T-cell (primary cell): Measurements from ENCODE around the gene RUNX2. TPM values are rescaled to one million over a fixed set of nuclear protein-coding genes. Genes with fewer than 3 reads are reported as not detected.
"Not testable (repeated sequence)": the region's sequence is repeated elsewhere in the genome, so short reads cannot be mapped to it uniquely, and the experiment has no call there.

Experiments
- ATAC-seq, 4 experiments: fragments of 200-7000 bp in 3 of 4; fragments of 150-1000 bp in 1 of 4; cut with Tn5 transposase; replicated peaks in 1 of 4; 1 replicate in 3 of 4; 2 replicates in 1 of 4; pipeline ENCODE4 v1.10.0; 2021; ENCODE audit warnings: moderate library complexity in 3 of 4, mild to moderate bottlenecking in 2 of 4, moderate number of reproducible peaks in 1 of 4
- CTCF ChIA-PET, 2 donors: fragments of 300-600 bp; sonication (Branson Sonifier 250); formaldehyde crosslinking; loops; one replicate each; lab custom pipeline; 2022; ENCODE audit warnings: antibody characterized with exemption in 2 of 2; lab: Charles Lee
- POLR2A ChIA-PET, 2 donors: fragments of 300-600 bp; sonication (Branson Sonifier 250); formaldehyde crosslinking; loops; one replicate each; lab custom pipeline; 2022; ENCODE audit warnings: antibody characterized with exemption in 2 of 2; lab: Charles Lee
- DNase-seq, 35 experiments: peaks; one replicate each; pipeline versions ENCODE4 v3.0.0 to v3.0.0-alpha.2; 2013 to 2023
- H3K27ac ChIP-seq: one replicate; pipeline ENCODE4 v1.5.1; 2013; ENCODE audit warnings: low read length
- H3K27me3 ChIP-seq, 2 experiments: replicated peaks in 1 of 2; 1 replicate in 1 of 2; 2 replicates in 1 of 2; pipeline versions ENCODE4 v1.6.1 to v1.7.0; 2013; ENCODE audit warnings: low read length in 1 of 2, mixed read lengths in 1 of 2; ENCODE audit not compliant: control insufficient read depth in 2 of 2, insufficient read depth in 2 of 2; ENCODE audit errors: extremely low read depth in 1 of 2
- H3K36me3 ChIP-seq, 2 donors: 1 replicate in 1 of 2; 2 replicates in 1 of 2; pipeline versions ENCODE4 v1.6.1 to v1.7.0; 2013; ENCODE audit warnings: low read length in 1 of 2; ENCODE audit not compliant: control insufficient read depth in 2 of 2, insufficient read depth in 1 of 2; ENCODE audit errors: extremely low read depth in 1 of 2
- H3K4me1 ChIP-seq, 2 experiments: 1 replicate in 1 of 2; 2 replicates in 1 of 2; pipeline versions ENCODE4 v1.6.1 to v1.7.0; 2013; ENCODE audit warnings: low read length in 2 of 2, mixed read lengths in 1 of 2; ENCODE audit not compliant: insufficient read depth in 2 of 2, control insufficient read depth in 1 of 2; ENCODE audit errors: extremely low read depth in 1 of 2
- H3K4me3 ChIP-seq, 2 donors: 1 replicate in 1 of 2; 2 replicates in 1 of 2; pipeline versions ENCODE4 v1.5.1 to v1.7.0; 2013; ENCODE audit warnings: mild to moderate bottlenecking in 2 of 2, low read length in 1 of 2, moderate library complexity in 1 of 2; ENCODE audit not compliant: control insufficient read depth in 1 of 2; ENCODE audit errors: extremely low read depth in 1 of 2
- H3K9me3 ChIP-seq: 2 replicates; pipeline ENCODE4 v1.7.0; 2013
- H3K27ac Mint-ChIP-seq, 2 donors: one replicate each; pipeline ENCODE4 v1.8.0; 2020 to 2021; ENCODE audit warnings: mild to moderate bottlenecking in 2 of 2, mixed read lengths in 2 of 2
- H3K27me3 Mint-ChIP-seq, 2 donors: one replicate each; pipeline ENCODE4 v1.8.0; 2021 to 2022; ENCODE audit warnings: mixed read lengths in 2 of 2
- H3K36me3 Mint-ChIP-seq: one replicate; pipeline ENCODE4 v1.8.0; 2021; ENCODE audit warnings: mixed read lengths
- H3K4me1 Mint-ChIP-seq, 3 donors: one replicate each; pipeline ENCODE4 v1.8.0; 2020 to 2022; ENCODE audit warnings: mixed read lengths in 3 of 3, mild to moderate bottlenecking in 1 of 3
- H3K4me3 Mint-ChIP-seq, 3 donors: one replicate each; pipeline ENCODE4 v1.8.0; 2020 to 2022; ENCODE audit warnings: mild to moderate bottlenecking in 3 of 3, mixed read lengths in 3 of 3, moderate library complexity in 3 of 3
- H3K9me3 Mint-ChIP-seq, 3 donors: one replicate each; pipeline ENCODE4 v1.8.0; 2020 to 2022; ENCODE audit warnings: mixed read lengths in 3 of 3
- WGBS: methylation state at CpG from one replicate; pipeline ENCODE4 v1.1.5; 2013; ENCODE audit warnings: missing lambda C conversion rate; ENCODE audit not compliant: insufficient coverage; 5-methylcytosine and 5-hydroxymethylcytosine counted together
- total RNA-seq, 35 experiments: library from RNA in 6 of 35; stranded (reverse) in 6 of 35; fragments of 120-200 nt in 1 of 35; gene quantifications; one replicate each; pipeline versions ENCODE4 v1.2.1 to v1.2.4 and lab custom pipeline; 2013 to 2026

RUNX2 gene
- total RNA-seq, 5 donors from 2014 or later (not counting 1 experiment from before 2014, with no cell fraction given), result 14.4 to 31.8 (median 22.4) TPM

DNA sequence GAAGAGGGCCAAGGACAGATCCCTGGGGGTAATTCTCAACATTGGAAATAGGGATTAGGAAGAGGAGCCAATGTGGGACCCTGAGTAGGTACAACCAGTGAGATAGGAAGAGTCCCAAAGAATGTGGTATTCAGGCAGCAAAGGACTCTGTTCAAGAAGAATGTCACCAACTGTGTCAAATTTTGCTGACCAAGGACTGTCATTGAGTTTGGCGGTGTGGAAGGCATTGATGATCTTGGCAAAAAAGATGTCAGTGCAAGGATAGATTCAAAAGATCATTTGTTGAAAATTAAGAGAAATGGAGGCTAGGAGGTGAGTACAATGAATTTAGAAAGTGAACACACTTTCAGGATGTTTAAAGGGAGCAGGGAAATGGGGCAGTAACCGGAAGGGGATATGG, 132.0 kb downstream of the RUNX2 start:
- DNase-seq (no peak), ATAC-seq (no peak)
- no peaks in the 10 kb centered on the region for H3K9me3 ChIP-seq
- H3K36me3 Mint-ChIP-seq, result peaks cover 9% of the 10 kb centered on the region
- H3K27ac Mint-ChIP-seq, result no peak overlapping the region
- H3K4me1 ChIP-seq, result no peaks in the 10 kb centered on the region
- peaks cover 0 to 6% of the 10 kb centered on the region in 2 donors for H3K27me3 Mint-ChIP-seq
- H3K4me3 Mint-ChIP-seq, result no peak overlapping the region
- WGBS, result 96% methylated on average over 2 of the region's 2 CpGs
- no peaks in the 10 kb centered on the region for H3K9me3 Mint-ChIP-seq
- ChIA-PET POLR2A (no interaction called here), CTCF (no interaction called here)
- H3K27ac ChIP-seq, result no peak overlapping the region
- H3K36me3 ChIP-seq, result no peaks in the 10 kb centered on the region
- no peaks in the 10 kb centered on the region for H3K27me3 ChIP-seq
- peaks cover 0 to 21% (median 7%) of the 10 kb centered on the region in 3 donors for H3K4me1 Mint-ChIP-seq
- no peak overlapping the region for H3K4me3 ChIP-seq

DNA sequence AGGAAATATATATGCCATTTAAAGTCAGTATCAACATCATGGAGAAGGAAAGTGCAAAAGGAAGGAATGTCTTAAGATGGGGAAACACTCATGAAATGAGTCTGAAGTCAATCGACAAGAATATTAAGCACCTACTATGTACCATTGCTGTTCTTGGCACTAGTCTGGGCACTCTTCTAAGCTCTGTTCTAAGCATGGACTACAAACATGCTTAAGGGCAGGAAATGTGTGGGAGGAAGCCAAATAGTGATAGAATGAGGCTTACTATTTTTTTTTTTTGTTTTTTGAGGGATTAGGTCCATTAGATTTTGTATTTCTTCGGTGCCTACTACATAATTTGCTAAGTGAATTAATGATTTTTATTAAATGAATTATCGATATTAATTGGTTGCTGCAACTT, 133.4 kb downstream of the RUNX2 start:
- no peaks in the 10 kb centered on the region for H3K27me3 ChIP-seq
- H3K27ac Mint-ChIP-seq, result no peak overlapping the region
- no peak overlapping the region for H3K27ac ChIP-seq
- H3K9me3 Mint-ChIP-seq, result no peaks in the 10 kb centered on the region
- no peak overlapping the region for H3K4me3 ChIP-seq
- DNase-seq (no peak), ATAC-seq (no peak)
- H3K4me3 Mint-ChIP-seq, result no peak overlapping the region
- no peaks in the 10 kb centered on the region for H3K36me3 ChIP-seq
- CTCF ChIA-PET, result interaction anchor here in 1 of 2 donors (0.7 kb wide), 2 partner anchors 254 to 330 kb away, joined by 3 read pairs; no protein-coding TSS in a partner anchor
- WGBS, result no CpG with 5 or more reads among the region's 3 CpGs
- peaks cover 0 to 6% of the 10 kb centered on the region in 2 donors for H3K27me3 Mint-ChIP-seq
- POLR2A ChIA-PET, result interaction anchor here in 1 of 2 donors (0.7 kb wide), 1 partner anchor 335 kb away, joined by 4 read pairs; no protein-coding TSS in a partner anchor
- no peaks in the 10 kb centered on the region for H3K4me1 ChIP-seq
- no peaks in the 10 kb centered on the region for H3K9me3 ChIP-seq
- H3K4me1 Mint-ChIP-seq, result peaks cover 0 to 22% (median 6%) of the 10 kb centered on the region in 3 donors
- H3K36me3 Mint-ChIP-seq, result peaks cover 7% of the 10 kb centered on the region

DNA sequence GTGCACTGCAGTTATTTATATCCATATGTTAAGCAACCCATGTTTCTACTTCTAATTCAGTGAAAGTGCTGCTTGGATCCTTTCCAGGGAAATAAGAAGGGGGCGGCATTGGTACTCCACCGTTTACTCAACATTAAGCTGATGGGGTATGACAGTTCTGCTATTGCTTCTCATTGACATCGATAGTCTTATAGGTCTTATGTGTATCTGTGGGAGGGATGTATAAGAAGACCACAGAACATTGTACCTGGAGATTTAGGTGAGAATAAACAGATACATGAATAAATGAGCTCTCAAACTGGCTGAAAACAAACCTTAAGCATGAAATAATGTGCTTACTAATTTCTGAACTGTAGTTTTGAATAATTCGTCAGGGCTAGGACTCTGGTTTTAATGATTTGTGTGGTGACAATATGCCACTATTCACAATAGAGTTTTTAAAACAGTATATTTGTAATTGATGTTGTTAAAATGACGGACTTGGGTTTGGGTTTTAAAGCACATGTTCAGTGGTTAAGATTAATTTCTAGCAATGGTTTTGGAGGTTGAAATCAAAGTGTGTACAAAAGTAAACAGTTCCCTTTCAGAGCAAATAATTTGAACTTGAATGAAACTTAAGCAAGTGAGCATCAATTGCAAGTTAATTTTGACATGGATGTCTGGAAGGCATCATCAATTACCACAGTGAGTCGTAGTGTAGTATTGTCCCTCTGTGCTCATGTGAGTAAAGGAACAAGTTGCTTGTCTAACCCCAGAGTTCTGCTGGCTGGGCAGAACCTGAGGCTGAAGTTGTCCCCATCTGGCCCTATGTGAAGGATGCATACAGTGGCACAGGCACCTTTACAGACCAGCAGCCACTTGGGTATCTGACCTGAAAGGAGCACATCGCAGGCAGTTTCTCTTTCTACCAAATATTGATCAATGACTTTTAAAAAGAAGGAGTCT, 134.3 kb downstream of the RUNX2 start:
- CTCF ChIA-PET, result interaction anchor here in 1 of 2 donors (0.5 to 0.7 kb wide), 3 partner anchors 48 to 331 kb away, joined by 3 to 4 read pairs (median 3); no protein-coding TSS in a partner anchor
- Histone ChIP-seq H3K9me3 (no peaks in the 10 kb centered on the region), H3K27me3 (no peaks in the 10 kb centered on the region), H3K4me1 (no peaks in the 10 kb centered on the region), H3K36me3 (no peaks in the 10 kb centered on the region), H3K4me3 (no peak overlapping the region), H3K27ac (no peak overlapping the region)
- WGBS, result 57% methylated on average over 1 of the region's 7 CpGs
- DNase-seq (no peak), ATAC-seq (no peak)
- H3K36me3 Mint-ChIP-seq, result peaks cover under 1% of the 10 kb centered on the region
- no peaks in the 10 kb centered on the region for H3K27me3 Mint-ChIP-seq
- POLR2A ChIA-PET, result no interaction called here
- H3K9me3 Mint-ChIP-seq, result no peaks in the 10 kb centered on the region
- no peak overlapping the region for H3K4me3 Mint-ChIP-seq
- peaks cover 0 to 22% (median under 1%) of the 10 kb centered on the region in 3 donors for H3K4me1 Mint-ChIP-seq
- no peak overlapping the region for H3K27ac Mint-ChIP-seq

DNA sequence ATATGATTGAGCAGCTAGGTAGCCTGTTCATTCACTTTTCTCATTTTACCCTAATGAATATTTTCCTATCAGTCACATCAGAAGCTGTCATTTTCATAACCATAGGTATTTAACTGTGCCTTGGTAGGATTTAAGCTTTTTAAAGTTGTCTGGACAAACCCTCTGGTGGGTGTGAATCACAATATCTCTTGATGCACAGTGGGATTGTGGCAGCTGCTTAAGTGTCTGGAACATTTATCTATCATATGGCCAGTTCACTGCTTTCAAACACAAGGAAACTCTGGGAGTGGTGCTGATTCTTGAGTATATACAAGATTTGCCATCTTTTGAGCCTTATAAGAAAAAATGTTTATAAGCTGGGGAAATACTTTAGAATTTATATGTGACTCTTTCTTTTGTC, 136.6 kb downstream of the RUNX2 start:
- DNase-seq (no peak), ATAC-seq (no peak)
- Mint-ChIP-seq H3K9me3 (no peaks in the 10 kb centered on the region), H3K27me3 (no peaks in the 10 kb centered on the region), H3K27ac (no peak overlapping the region), H3K4me3 (no peak overlapping the region), H3K36me3 (peaks cover 6% of the 10 kb centered on the region), H3K4me1 (peaks cover 2 to 30% (median 14%) of the 10 kb centered on the region in 3 donors)
- no peaks in the 10 kb centered on the region for H3K36me3 ChIP-seq
- POLR2A ChIA-PET, result no interaction called here
- no peaks in the 10 kb centered on the region for H3K4me1 ChIP-seq
- no peak overlapping the region for H3K27ac ChIP-seq
- no peak overlapping the region for H3K4me3 ChIP-seq
- CTCF ChIA-PET, result no interaction called here
- no peaks in the 10 kb centered on the region for H3K9me3 ChIP-seq
- H3K27me3 ChIP-seq, result no peaks in the 10 kb centered on the region

DNA sequence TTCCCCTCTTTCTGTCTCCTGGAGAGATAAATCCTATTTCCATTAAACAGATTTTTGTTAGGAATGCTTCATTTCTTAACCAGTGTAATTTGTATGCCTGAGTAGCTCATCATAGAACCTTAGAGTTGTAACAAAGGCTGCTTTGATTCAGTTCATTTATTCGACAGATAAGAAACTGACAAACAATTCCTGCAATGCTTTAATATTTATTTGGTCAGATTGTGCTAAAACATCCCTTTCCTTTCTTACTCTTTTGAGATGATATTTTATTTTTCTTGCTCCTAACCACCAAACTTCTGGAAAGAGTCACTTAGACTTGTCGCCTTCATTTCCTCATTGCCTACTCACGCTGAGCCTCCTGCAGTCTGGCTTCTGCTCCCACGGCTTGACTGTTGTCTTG, 138.6 kb downstream of the RUNX2 start:
- CTCF ChIA-PET, result interaction anchor here in 1 of 2 donors (0.6 kb wide), 1 partner anchor 649 kb away, joined by 3 read pairs; no protein-coding TSS in a partner anchor
- no peaks in the 10 kb centered on the region for H3K9me3 Mint-ChIP-seq
- DNase-seq (no peak), ATAC-seq (no peak)
- peaks cover 10% of the 10 kb centered on the region for H3K36me3 Mint-ChIP-seq
- no peaks in the 10 kb centered on the region for H3K27me3 Mint-ChIP-seq
- Histone ChIP-seq H3K36me3 (no peaks in the 10 kb centered on the region), H3K27me3 (no peaks in the 10 kb centered on the region), H3K9me3 (no peaks in the 10 kb centered on the region), H3K27ac (no peak overlapping the region), H3K4me3 (no peak overlapping the region), H3K4me1 (no peaks in the 10 kb centered on the region)
- 100% methylated on average over 3 of the region's 4 CpGs for WGBS
- no peak overlapping the region for H3K4me3 Mint-ChIP-seq
- H3K27ac Mint-ChIP-seq, result no peak overlapping the region
- H3K4me1 Mint-ChIP-seq, result peaks cover 6 to 35% (median 16%) of the 10 kb centered on the region in 3 donors
- POLR2A ChIA-PET, result no interaction called here

DNA sequence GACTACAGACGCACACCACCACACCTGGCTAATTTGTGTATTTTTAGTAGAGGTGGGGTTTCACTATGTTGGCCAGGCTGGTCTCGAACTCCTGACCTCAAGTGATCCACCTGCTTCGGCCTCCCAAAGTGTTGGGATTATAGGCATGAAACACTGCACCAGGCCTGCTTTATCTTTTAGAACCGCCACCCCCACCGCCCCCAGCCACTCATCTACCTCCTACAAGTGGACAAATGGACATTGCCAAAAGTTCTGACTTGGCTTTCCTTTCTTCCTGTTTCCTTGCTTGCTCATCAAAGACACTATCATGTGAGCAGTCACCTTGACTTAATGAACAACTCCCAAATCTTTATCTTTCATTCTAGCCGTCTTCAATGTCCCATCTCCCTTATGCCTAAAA, 139.3 kb downstream of the RUNX2 start:
- H3K4me3 Mint-ChIP-seq, H3K36me3 ChIP-seq, H3K4me1 ChIP-seq, H3K4me3 ChIP-seq, POLR2A ChIA-PET, H3K9me3 ChIP-seq, H3K9me3 Mint-ChIP-seq, CTCF ChIA-PET, H3K27ac ChIP-seq, DNase-seq, H3K27me3 Mint-ChIP-seq, H3K27me3 ChIP-seq, H3K27ac Mint-ChIP-seq, ATAC-seq: not testable (repeated sequence)
- peaks cover 6 to 29% (median 19%) of the 10 kb centered on the region in 3 donors for H3K4me1 Mint-ChIP-seq
- H3K36me3 Mint-ChIP-seq, result peaks cover 15% of the 10 kb centered on the region
- WGBS, result 78% methylated on average over 3 of the region's 6 CpGs
